HepG2 (cell line): ENCODE results near the gene ZNF547. TPM values are rescaled to one million over a fixed set of nuclear protein-coding genes. Genes with fewer than 3 reads are reported as not detected.

Source experiments
- CENPT ChIP-seq: sonication (generic); formaldehyde crosslinking; IDR thresholded peaks from 2 replicates; pipeline ENCODE4 v1.8.0; 2022; ENCODE audit warnings: low read depth, mild to moderate bottlenecking, moderate library complexity, missing genetic modification reagents
- FIP1L1 ChIP-seq: fragments of 200-400 bp; formaldehyde crosslinking; IDR thresholded peaks from 2 replicates; pipeline ENCODE4 v1.6.1; 2018; ENCODE audit warnings: low read depth, mild to moderate bottlenecking, low read length, moderate library complexity, borderline replicate concordance; ENCODE audit not compliant: insufficient read depth
- HNF4A ChIP-seq: sonication (generic); formaldehyde crosslinking; IDR thresholded peaks from 2 replicates; pipeline ENCODE4 v1.4.0; 2020; ENCODE audit warnings: missing genetic modification reagents
- KLF11 ChIP-seq: IDR thresholded peaks from 2 replicates; pipeline ENCODE4 v1.6.1; 2016; ENCODE audit warnings: missing compliant biosample characterization
- NFE2L2 ChIP-seq: fragments of 150-350 bp; IDR thresholded peaks from 2 replicates; pipeline ENCODE4 v1.6.1; 2014; ENCODE audit warnings: low read length
- NFRKB ChIP-seq: fragments of 450-650 bp; IDR thresholded peaks from 2 replicates; pipeline ENCODE4 v1.6.1; 2017
- RARG ChIP-seq: sonication (generic); formaldehyde crosslinking; IDR thresholded peaks from 2 replicates; pipeline ENCODE4 v1.4.0; 2020; ENCODE audit warnings: low read depth, mild to moderate bottlenecking, missing genetic modification reagents
- RERE ChIP-seq: IDR thresholded peaks from 2 replicates; pipeline ENCODE4 v1.6.1; 2016; ENCODE audit warnings: low read depth, missing genetic modification reagents, missing compliant biosample characterization
- TFAP4 ChIP-seq: sonication (generic); IDR thresholded peaks from 2 replicates; pipeline ENCODE4 v1.6.1; 2016; ENCODE audit warnings: low read depth, borderline replicate concordance
- ZBTB26 ChIP-seq: IDR thresholded peaks from 2 replicates; pipeline ENCODE4 v1.6.1; 2016; ENCODE audit warnings: missing compliant biosample characterization, missing genetic modification reagents, borderline replicate concordance
- ZFYVE20 ChIP-seq: sonication (generic); formaldehyde crosslinking; IDR thresholded peaks from 2 replicates; pipeline ENCODE4 v1.8.0; 2023; ENCODE audit warnings: low read depth, mild to moderate bottlenecking, moderate library complexity, missing genetic modification reagents, borderline replicate concordance
- ZNF263 ChIP-seq: sonication (generic); formaldehyde crosslinking; IDR thresholded peaks from 2 replicates; pipeline ENCODE4 v1.4.0; 2020; ENCODE audit warnings: missing genetic modification reagents
- ZNF883 ChIP-seq: sonication (generic); formaldehyde crosslinking; IDR thresholded peaks from 2 replicates; pipeline ENCODE4 v1.5.1; 2020; ENCODE audit warnings: mild to moderate bottlenecking, missing genetic modification reagents; ENCODE audit errors: not compliant biosample characterization
- polyA plus RNA-seq, 8 experiments: library from polyadenylated mRNA; depleted of rRNA in 3 of 8; stranded (reverse) in 7 of 8; unstranded in 1 of 8; fragments of >200 nt; fragmentation: Illumina TruSeq in 4 of 8; extraction: Trizol in 4 of 8; gene quantifications; 2 replicates each; pipeline versions ENCODE4 v1.2.1 to v1.2.3, GENCODE V29; 2011 to 2016; ENCODE audit warnings: low read depth in 4 of 8, missing spikeins in 1 of 8, mixed read lengths in 1 of 8; ENCODE audit not compliant: insufficient read depth in 1 of 8
- total RNA-seq, 5 experiments: library from RNA; depleted of rRNA; stranded (reverse); fragments of >200 nt; fragmentation: Illumina TruSeq; extraction: Trizol; gene quantifications; 2 replicates each; pipeline ENCODE4 v1.2.3, GENCODE V29; 2016; ENCODE audit warnings: low read depth in 1 of 5
- TF ChIP-seq, protein P1 (sequence below): sonication (generic); formaldehyde crosslinking; IDR thresholded peaks from 2 replicates; pipeline ENCODE4 v1.4.0; 2020; ENCODE audit warnings: mild to moderate bottlenecking, missing genetic modification reagents
- TF ChIP-seq, protein P2 (sequence below): sonication (generic); formaldehyde crosslinking; IDR thresholded peaks from 2 replicates; pipeline ENCODE4 v1.8.1; 2022; ENCODE audit warnings: low read depth, mild to moderate bottlenecking, missing genetic modification reagents
- TF ChIP-seq, protein P3 (sequence below): sonication (generic); formaldehyde crosslinking; IDR thresholded peaks from 2 replicates; pipeline ENCODE4 v1.4.0; 2020; ENCODE audit warnings: missing genetic modification reagents

Gene ZNF547
- total and polyA plus RNA-seq, 2 of the 13 experiments (the other 11 are each of a cell fraction or from before 2014, with no cell fraction given), result 2.0 to 2.6 TPM

GRCh38 chr19:57362997-57363687 lies at the start of gene ZNF547, which contains the start of gene TRAPPC2B (continued):
- TF ChIP-seq NFRKB (no peak), ZNF883 (peak; percentile 25), HNF4A (CRISPR knock-in tag) (no peak), RARG (CRISPR knock-in tag) (no peak), ZFYVE20 (CRISPR knock-in tag) (no peak), ZNF263 (CRISPR knock-in tag) (no peak), KLF11 (CRISPR knock-in tag) (no peak), RERE (no peak; the same call in 1 of the 2 replicates), TFAP4 (peak; percentile 17; the same call in 1 of the 2 replicates), FIP1L1 (no peak), NFE2L2 (no peak), ZBTB26 (CRISPR knock-in tag) (peak; percentile 96), CENPT (no peak)
- TF ChIP-seq, protein P1, sequence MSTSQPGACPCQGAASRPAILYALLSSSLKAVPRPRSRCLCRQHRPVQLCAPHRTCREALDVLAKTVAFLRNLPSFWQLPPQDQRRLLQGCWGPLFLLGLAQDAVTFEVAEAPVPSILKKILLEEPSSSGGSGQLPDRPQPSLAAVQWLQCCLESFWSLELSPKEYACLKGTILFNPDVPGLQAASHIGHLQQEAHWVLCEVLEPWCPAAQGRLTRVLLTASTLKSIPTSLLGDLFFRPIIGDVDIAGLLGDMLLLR (CRISPR knock-in tag), result no peak
- TF ChIP-seq, protein P2, sequence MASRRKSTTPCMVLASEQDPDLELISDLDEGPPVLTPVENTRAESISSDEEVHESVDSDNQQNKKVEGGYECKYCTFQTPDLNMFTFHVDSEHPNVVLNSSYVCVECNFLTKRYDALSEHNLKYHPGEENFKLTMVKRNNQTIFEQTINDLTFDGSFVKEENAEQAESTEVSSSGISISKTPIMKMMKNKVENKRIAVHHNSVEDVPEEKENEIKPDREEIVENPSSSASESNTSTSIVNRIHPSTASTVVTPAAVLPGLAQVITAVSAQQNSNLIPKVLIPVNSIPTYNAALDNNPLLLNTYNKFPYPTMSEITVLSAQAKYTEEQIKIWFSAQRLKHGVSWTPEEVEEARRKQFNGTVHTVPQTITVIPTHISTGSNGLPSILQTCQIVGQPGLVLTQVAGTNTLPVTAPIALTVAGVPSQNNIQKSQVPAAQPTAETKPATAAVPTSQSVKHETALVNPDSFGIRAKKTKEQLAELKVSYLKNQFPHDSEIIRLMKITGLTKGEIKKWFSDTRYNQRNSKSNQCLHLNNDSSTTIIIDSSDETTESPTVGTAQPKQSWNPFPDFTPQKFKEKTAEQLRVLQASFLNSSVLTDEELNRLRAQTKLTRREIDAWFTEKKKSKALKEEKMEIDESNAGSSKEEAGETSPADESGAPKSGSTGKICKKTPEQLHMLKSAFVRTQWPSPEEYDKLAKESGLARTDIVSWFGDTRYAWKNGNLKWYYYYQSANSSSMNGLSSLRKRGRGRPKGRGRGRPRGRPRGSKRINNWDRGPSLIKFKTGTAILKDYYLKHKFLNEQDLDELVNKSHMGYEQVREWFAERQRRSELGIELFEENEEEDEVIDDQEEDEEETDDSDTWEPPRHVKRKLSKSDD (CRISPR knock-in tag), result peak; percentile 99
- TF ChIP-seq, protein P3, sequence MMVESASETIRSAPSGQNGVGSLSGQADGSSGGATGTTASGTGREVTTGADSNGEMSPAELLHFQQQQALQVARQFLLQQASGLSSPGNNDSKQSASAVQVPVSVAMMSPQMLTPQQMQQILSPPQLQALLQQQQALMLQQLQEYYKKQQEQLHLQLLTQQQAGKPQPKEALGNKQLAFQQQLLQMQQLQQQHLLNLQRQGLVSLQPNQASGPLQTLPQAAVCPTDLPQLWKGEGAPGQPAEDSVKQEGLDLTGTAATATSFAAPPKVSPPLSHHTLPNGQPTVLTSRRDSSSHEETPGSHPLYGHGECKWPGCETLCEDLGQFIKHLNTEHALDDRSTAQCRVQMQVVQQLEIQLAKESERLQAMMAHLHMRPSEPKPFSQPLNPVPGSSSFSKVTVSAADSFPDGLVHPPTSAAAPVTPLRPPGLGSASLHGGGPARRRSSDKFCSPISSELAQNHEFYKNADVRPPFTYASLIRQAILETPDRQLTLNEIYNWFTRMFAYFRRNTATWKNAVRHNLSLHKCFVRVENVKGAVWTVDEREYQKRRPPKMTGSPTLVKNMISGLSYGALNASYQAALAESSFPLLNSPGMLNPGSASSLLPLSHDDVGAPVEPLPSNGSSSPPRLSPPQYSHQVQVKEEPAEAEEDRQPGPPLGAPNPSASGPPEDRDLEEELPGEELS (CRISPR knock-in tag), result peak; percentile 49; the same call in 1 of the 2 replicates
